Glutamatergic neuron (in vitro differentiated cells): ENCODE results near the gene SFMBT2. TPM values are rescaled to one million over a fixed set of nuclear protein-coding genes. Genes with fewer than 3 reads are reported as not detected.

ENCODE experiments used
- DNase-seq: peaks from one replicate; pipeline ENCODE4 v3.0.0; 2022
- H3K27ac Mint-ChIP-seq: one replicate; pipeline ENCODE4 v1.8.0; 2020; ENCODE audit warnings: mild to moderate bottlenecking, mixed read lengths, inconsistent platforms; ENCODE audit not compliant: unreplicated experiment
- H3K27me3 Mint-ChIP-seq: one replicate; pipeline ENCODE4 v1.8.0; 2020; ENCODE audit warnings: mild to moderate bottlenecking, moderate library complexity, mixed read lengths, inconsistent platforms; ENCODE audit not compliant: unreplicated experiment
- H3K36me3 Mint-ChIP-seq: one replicate; pipeline ENCODE4 v1.8.0; 2020; ENCODE audit warnings: mild to moderate bottlenecking, mixed read lengths, inconsistent platforms; ENCODE audit not compliant: unreplicated experiment
- H3K4me1 Mint-ChIP-seq: one replicate; pipeline ENCODE4 v1.8.0; 2020; ENCODE audit warnings: mild to moderate bottlenecking, low read depth, mixed read lengths, inconsistent platforms; ENCODE audit not compliant: unreplicated experiment
- H3K4me3 Mint-ChIP-seq: one replicate; pipeline ENCODE4 v1.8.0; 2020; ENCODE audit warnings: mild to moderate bottlenecking, mixed read lengths, inconsistent platforms; ENCODE audit not compliant: unreplicated experiment
- H3K9me3 Mint-ChIP-seq: one replicate; pipeline ENCODE4 v1.8.0; 2020; ENCODE audit warnings: mild to moderate bottlenecking, moderate library complexity, mixed read lengths, inconsistent platforms; ENCODE audit not compliant: unreplicated experiment
- CTCF ChIP-seq: fragments of 200-600 bp; sonication (generic); IDR thresholded peaks from one replicate; pipeline ENCODE4 v1.5.0; 2021; ENCODE audit not compliant: partially characterized antibody, unreplicated experiment
- long read RNA-seq: library from polyadenylated mRNA; unstranded; transcript quantifications from one replicate; pipeline ENCODE4 v2.0.0, GENCODE V29; 2020; ENCODE audit not compliant: unreplicated experiment
- total RNA-seq: library from RNA; stranded (reverse); fragmentation: NEBNext Ultra II Directional; extraction: Animal tissue kit (Norgen Biotek cat#: 25700); gene quantifications from one replicate; pipeline ENCODE4 v1.2.1, GENCODE V29; 2021; ENCODE audit not compliant: unreplicated experiment

The SFMBT2 gene
- 9.1 TPM for total RNA-seq
- long read RNA-seq = 0 reads

- H3K9me3 Mint-ChIP-seq = peaks cover 17% of the 10 kb centered on the region
- DNase-seq = peak; percentile 73
- H3K36me3 Mint-ChIP-seq = no peaks in the 10 kb centered on the region
- no peak for TF ChIP-seq CTCF
- peaks cover 9% of the 10 kb centered on the region for H3K4me1 Mint-ChIP-seq
- H3K4me3 Mint-ChIP-seq = peak within 1 kb of the TSS; percentile 99
- H3K27ac Mint-ChIP-seq = peak within 1 kb of the TSS; percentile 62
- peaks cover 23% of the 10 kb centered on the region for H3K27me3 Mint-ChIP-seq
Observed at GRCh38 chr10:7410862-7411670, at the start of gene SFMBT2. Gene SFMBT2, minus strand, starts transcription at chr10:7411034. Its CDS starts 29,136 bp downstream, at chr10:7381898.

GRCh38 chr10:7460006-7460405 lies 49.2 kb upstream of the SFMBT2 start:
- no peak overlapping the region for H3K4me3 Mint-ChIP-seq
- no peaks in the 10 kb centered on the region for H3K4me1 Mint-ChIP-seq
- TF ChIP-seq CTCF = no peak
- peaks cover 5% of the 10 kb centered on the region for H3K36me3 Mint-ChIP-seq
- H3K27me3 Mint-ChIP-seq = peaks cover 2% of the 10 kb centered on the region
- DNase-seq = no peak
- H3K27ac Mint-ChIP-seq = no peak overlapping the region
- peaks cover 3% of the 10 kb centered on the region for H3K9me3 Mint-ChIP-seq

GRCh38 chr10:7458556-7458955 lies 47.7 kb upstream of the SFMBT2 start:
- H3K27me3 Mint-ChIP-seq = no peaks in the 10 kb centered on the region
- DNase-seq = no peak
- no peak overlapping the region for H3K27ac Mint-ChIP-seq

GRCh38 chr10:7457478-7458316 lies 46.9 kb upstream of the SFMBT2 start:
- Mint-ChIP-seq H3K27me3 (no peaks in the 10 kb centered on the region), H3K4me3 (no peak overlapping the region), H3K36me3 (peaks cover 6% of the 10 kb centered on the region), H3K27ac (no peak overlapping the region), H3K9me3 (peaks cover 1% of the 10 kb centered on the region), H3K4me1 (no peaks in the 10 kb centered on the region)
- TF ChIP-seq CTCF = no peak
- DNase-seq = no peak

More at GRCh38 chr10:7458556-7458955, 47.7 kb upstream of the SFMBT2 start:
- H3K4me1 Mint-ChIP-seq = no peaks in the 10 kb centered on the region
- TF ChIP-seq CTCF = no peak
- H3K9me3 Mint-ChIP-seq = peaks cover 3% of the 10 kb centered on the region
- no peak overlapping the region for H3K4me3 Mint-ChIP-seq
- peaks cover 6% of the 10 kb centered on the region for H3K36me3 Mint-ChIP-seq
